CD14-positive monocyte (primary cell): Measurements from ENCODE around the gene POLE. TPM values are rescaled to one million over a fixed set of nuclear protein-coding genes. Genes with fewer than 3 reads are reported as not detected.

ENCODE experiments used
- DNase-seq, 3 donors: peaks; one replicate each; pipeline ENCODE4 v3.0.0-alpha.2; 2011 to 2022
- H2AFZ ChIP-seq: 2 replicates; pipeline ENCODE4 v1.6.0; 2012; ENCODE audit warnings: mild to moderate bottlenecking, low read depth, low read length, inconsistent platforms; ENCODE audit not compliant: insufficient read depth, poor library complexity, severe bottlenecking
- H3K27ac ChIP-seq, 2 donors: 1 replicate in 1 of 2; 2 replicates in 1 of 2; pipeline ENCODE4 v1.5.1; 2012 to 2013; ENCODE audit warnings: low read length in 2 of 2, control low read depth in 1 of 2, inconsistent platforms in 1 of 2, low read depth in 1 of 2, mild to moderate bottlenecking in 1 of 2
- H3K27me3 ChIP-seq, 2 donors: one replicate each; pipeline versions ENCODE4 v1.6.0 to v1.6.1; 2011 to 2013; ENCODE audit warnings: low read length in 2 of 2; ENCODE audit not compliant: control insufficient read depth in 2 of 2, insufficient read depth in 2 of 2
- H3K36me3 ChIP-seq, 2 donors: replicated peaks in 1 of 2; 1 replicate in 1 of 2; 2 replicates in 1 of 2; pipeline versions ENCODE4 v1.5.1 to v1.6.1; 2012 to 2013; ENCODE audit warnings: low read length in 2 of 2, control low read depth in 1 of 2, inconsistent platforms in 1 of 2, mild to moderate bottlenecking in 1 of 2; ENCODE audit not compliant: insufficient read depth in 2 of 2, control insufficient read depth in 1 of 2
- H3K4me1 ChIP-seq, 2 donors: 1 replicate in 1 of 2; 2 replicates in 1 of 2; pipeline versions ENCODE4 v1.5.1 to v1.6.1; 2012 to 2013; ENCODE audit warnings: low read length in 2 of 2, control low read depth in 1 of 2, inconsistent platforms in 1 of 2, mild to moderate bottlenecking in 1 of 2, moderate library complexity in 1 of 2; ENCODE audit not compliant: insufficient read depth in 2 of 2, control insufficient read depth in 1 of 2
- H3K4me2 ChIP-seq: replicated peaks from 2 replicates; pipeline ENCODE3; 2012; ENCODE audit warnings: low read length, moderate library complexity, mild to moderate bottlenecking; ENCODE audit not compliant: poor library complexity, severe bottlenecking; ENCODE audit errors: extremely low read depth
- H3K4me3 ChIP-seq, 3 experiments: fragments of 200-600 bp in 1 of 3; sonication (generic) in 1 of 3; replicated peaks in 1 of 3; 1 replicate in 2 of 3; 2 replicates in 1 of 3; pipeline ENCODE4 v1.5.1; 2011 to 2013; ENCODE audit warnings: low read length in 3 of 3, mild to moderate bottlenecking in 3 of 3, control low read depth in 2 of 3, low read depth in 2 of 3, inconsistent platforms in 1 of 3, moderate library complexity in 1 of 3
- H3K79me2 ChIP-seq: 2 replicates; pipeline ENCODE4 v1.6.0; 2012; ENCODE audit warnings: mild to moderate bottlenecking, control low read depth, inconsistent platforms, low read length, moderate library complexity; ENCODE audit not compliant: insufficient read depth
- H3K9ac ChIP-seq: 2 replicates; pipeline ENCODE4 v1.6.0; 2017; ENCODE audit warnings: low read length, mild to moderate bottlenecking; ENCODE audit not compliant: insufficient read depth, poor library complexity, severe bottlenecking
- H3K9me3 ChIP-seq, 2 donors: replicated peaks in 1 of 2; 1 replicate in 1 of 2; 2 replicates in 1 of 2; pipeline versions ENCODE4 v1.5.1 to v1.6.1; 2012 to 2013; ENCODE audit warnings: low read length in 2 of 2, control low read depth in 1 of 2; ENCODE audit not compliant: control insufficient read depth in 1 of 2, insufficient read depth in 1 of 2
- H4K20me1 ChIP-seq: 2 replicates; pipeline ENCODE4 v1.6.0; 2012; ENCODE audit warnings: mild to moderate bottlenecking, low read length, control low read depth, moderate library complexity; ENCODE audit not compliant: insufficient read depth
- H3K27ac Mint-ChIP-seq, 7 donors: one replicate each; pipeline ENCODE4 v1.8.0; 2020; ENCODE audit warnings: mild to moderate bottlenecking in 7 of 7, mixed read lengths in 7 of 7, moderate library complexity in 6 of 7, inconsistent platforms in 2 of 7
- H3K27me3 Mint-ChIP-seq, 3 donors: one replicate each; pipeline ENCODE4 v1.8.0; 2021 to 2022; ENCODE audit warnings: low read depth in 3 of 3, mild to moderate bottlenecking in 3 of 3, mixed read lengths in 3 of 3, moderate library complexity in 3 of 3, inconsistent platforms in 1 of 3
- H3K36me3 Mint-ChIP-seq, 2 donors: one replicate each; pipeline ENCODE4 v1.8.0; 2020; ENCODE audit warnings: mixed read lengths in 2 of 2, inconsistent platforms in 1 of 2, mild to moderate bottlenecking in 1 of 2
- H3K4me1 Mint-ChIP-seq: one replicate; pipeline ENCODE4 v1.8.0; 2020; ENCODE audit warnings: mild to moderate bottlenecking, mixed read lengths
- H3K4me3 Mint-ChIP-seq, 2 donors: one replicate each; pipeline ENCODE4 v1.8.0; 2020; ENCODE audit warnings: mild to moderate bottlenecking in 2 of 2, mixed read lengths in 2 of 2, moderate library complexity in 1 of 2
- H3K9me3 Mint-ChIP-seq, 7 donors: one replicate each; pipeline ENCODE4 v1.8.0; 2020 to 2022; ENCODE audit warnings: mixed read lengths in 7 of 7, mild to moderate bottlenecking in 6 of 7, moderate library complexity in 6 of 7, inconsistent platforms in 2 of 7
- WGBS: methylation state at CpG from one replicate; pipeline ENCODE4 v1.1.5; 2013; ENCODE audit warnings: missing lambda C conversion rate; ENCODE audit not compliant: insufficient coverage; 5-methylcytosine and 5-hydroxymethylcytosine counted together
- intact Hi-C, 2 donors: fragments of 100-400 bp; cut with micrococcal nuclease; formaldehyde crosslinking; loops; one replicate each; pipeline versions ENCODE4 v1.15.0 to v1.15.1; 2023
- polyA plus RNA-seq, 3 donors: library from polyadenylated mRNA; depleted of rRNA in 1 of 3; unstranded in 2 of 3; stranded (reverse) in 1 of 3; fragments of 300-500 nt in 2 of 3; fragments of >200 nt in 1 of 3; fragmentation: Illumina TruSeq in 2 of 3; gene quantifications; 1 replicate in 2 of 3; 2 replicates in 1 of 3; pipeline ENCODE4 v1.2.3, GENCODE V29; 2012 to 2021
- TF ChIP-seq, protein P1 (sequence below): fragments of 200-600 bp; IDR thresholded peaks from one replicate; pipeline ENCODE4 v1.8.0; 2022; ENCODE audit warnings: antibody characterized with exemption, mild to moderate bottlenecking

POLE gene
- polyA plus RNA-seq, 3 donors, result 1.00 to 24.2 (median 2.2) TPM

GRCh38 chr12:132657004-132657727 is 30.0 kb downstream of the POLE start:
- Mint-ChIP-seq H3K27ac (peak overlapping the region in 2 of 7 donors; percentile 31 to 38), H3K4me1 (peaks cover 7% of the 10 kb centered on the region), H3K27me3 (peaks cover 0 to 2% (median 0%) of the 10 kb centered on the region in 3 donors), H3K36me3 (peaks cover 73 to 86% of the 10 kb centered on the region in 2 donors), H3K4me3 (no peak overlapping the region), H3K9me3 (no peaks in the 10 kb centered on the region)
- TF ChIP-seq, protein P1, sequence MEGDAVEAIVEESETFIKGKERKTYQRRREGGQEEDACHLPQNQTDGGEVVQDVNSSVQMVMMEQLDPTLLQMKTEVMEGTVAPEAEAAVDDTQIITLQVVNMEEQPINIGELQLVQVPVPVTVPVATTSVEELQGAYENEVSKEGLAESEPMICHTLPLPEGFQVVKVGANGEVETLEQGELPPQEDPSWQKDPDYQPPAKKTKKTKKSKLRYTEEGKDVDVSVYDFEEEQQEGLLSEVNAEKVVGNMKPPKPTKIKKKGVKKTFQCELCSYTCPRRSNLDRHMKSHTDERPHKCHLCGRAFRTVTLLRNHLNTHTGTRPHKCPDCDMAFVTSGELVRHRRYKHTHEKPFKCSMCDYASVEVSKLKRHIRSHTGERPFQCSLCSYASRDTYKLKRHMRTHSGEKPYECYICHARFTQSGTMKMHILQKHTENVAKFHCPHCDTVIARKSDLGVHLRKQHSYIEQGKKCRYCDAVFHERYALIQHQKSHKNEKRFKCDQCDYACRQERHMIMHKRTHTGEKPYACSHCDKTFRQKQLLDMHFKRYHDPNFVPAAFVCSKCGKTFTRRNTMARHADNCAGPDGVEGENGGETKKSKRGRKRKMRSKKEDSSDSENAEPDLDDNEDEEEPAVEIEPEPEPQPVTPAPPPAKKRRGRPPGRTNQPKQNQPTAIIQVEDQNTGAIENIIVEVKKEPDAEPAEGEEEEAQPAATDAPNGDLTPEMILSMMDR, result no peak
- H3K79me2 ChIP-seq, result no peaks in the 10 kb centered on the region
- no peak overlapping the region for H3K9ac ChIP-seq
- H3K4me1 ChIP-seq, result no peaks in the 10 kb centered on the region
- 89% methylated on average over 12 of the region's 12 CpGs for WGBS
- no peaks in the 10 kb centered on the region for H4K20me1 ChIP-seq
- H2AFZ ChIP-seq, result no peak overlapping the region
- H3K9me3 ChIP-seq, result no peaks in the 10 kb centered on the region
- no peak overlapping the region for H3K27ac ChIP-seq
- intact Hi-C loops, result no loop called here
- H3K4me3 ChIP-seq, result no peak overlapping the region
- DNase-seq, result no peak
- no peaks in the 10 kb centered on the region for H3K27me3 ChIP-seq
- peaks cover 72 to 100% of the 10 kb centered on the region in 2 donors for H3K36me3 ChIP-seq
- H3K4me2 ChIP-seq, result no peak overlapping the region

DNA sequence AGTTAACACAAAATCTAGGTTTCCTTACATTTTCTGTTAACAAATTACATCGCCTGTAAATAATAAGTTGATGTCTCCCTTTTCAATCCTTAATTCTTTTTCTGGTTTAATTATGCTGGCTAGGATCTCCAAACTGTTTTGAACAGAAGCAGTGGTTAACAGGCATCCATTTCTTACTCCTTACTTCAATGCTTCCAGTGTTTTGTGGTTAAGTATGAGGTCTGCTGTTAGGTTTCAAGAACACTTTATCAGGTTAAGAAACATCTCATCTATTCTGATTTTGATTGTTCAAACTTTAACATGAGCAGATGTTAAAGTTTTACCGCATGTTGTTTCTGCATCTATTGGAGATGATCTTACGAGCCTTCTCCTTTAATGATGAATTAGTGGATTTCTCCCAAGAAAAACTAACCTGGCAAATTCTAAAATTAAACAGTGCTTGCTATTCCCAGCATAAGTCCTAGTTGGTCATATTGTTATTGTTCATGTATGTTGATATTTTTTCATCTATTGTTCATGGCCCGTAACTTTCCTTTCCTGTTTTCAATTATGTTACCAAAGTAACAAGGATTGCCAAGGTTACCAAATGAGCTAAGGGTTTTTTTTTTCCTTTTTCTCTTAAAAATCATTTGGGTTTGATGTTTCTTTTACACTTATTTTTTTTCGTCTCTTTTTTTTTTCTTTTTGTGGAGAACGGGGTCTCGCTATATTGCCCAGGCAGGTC is 33.4 kb downstream of the POLE start:
- no peaks in the 10 kb centered on the region for H3K9me3 Mint-ChIP-seq
- H3K27me3 ChIP-seq, result no peaks in the 10 kb centered on the region
- no peak overlapping the region for H3K4me3 Mint-ChIP-seq
- H3K9me3 ChIP-seq, result no peaks in the 10 kb centered on the region
- no peak overlapping the region for H3K27ac ChIP-seq
- no peaks in the 10 kb centered on the region for H3K79me2 ChIP-seq
- TF ChIP-seq, protein P1, result no peak
- no peak overlapping the region for H3K9ac ChIP-seq
- H3K4me1 Mint-ChIP-seq, result peaks cover 7% of the 10 kb centered on the region
- H2AFZ ChIP-seq, result no peak overlapping the region
- no CpG with 5 or more reads among the region's 7 CpGs for WGBS
- DNase-seq, result no peak
- peaks cover 0 to 2% (median 1%) of the 10 kb centered on the region in 3 donors for H3K27me3 Mint-ChIP-seq
- no peak overlapping the region for H3K4me2 ChIP-seq
- no peaks in the 10 kb centered on the region for H4K20me1 ChIP-seq
- no peaks in the 10 kb centered on the region for H3K4me1 ChIP-seq
- no peak overlapping the region for H3K4me3 ChIP-seq
- H3K36me3 ChIP-seq, result peaks cover 65 to 97% of the 10 kb centered on the region in 2 donors
- intact Hi-C loops, result no loop called here
- H3K27ac Mint-ChIP-seq, result no peak overlapping the region
- peaks cover 72 to 86% of the 10 kb centered on the region in 2 donors for H3K36me3 Mint-ChIP-seq
